Dedifferentiated amniotic fluid mesenchymal stem cell (primary cell): ENCODE data around the gene SLC18B1.

Source experiments
- DNase-seq: peaks from one replicate; pipeline ENCODE4 v3.0.0-alpha.2; 2016; ENCODE audit errors: extremely low spot score

The SLC18B1 gene

GRCh38 chr6:132746048-132746447 is 52.4 kb downstream of the SLC18B1 start:
- DNase-seq, result no peak

- DNase-seq, result no peak
Measured at GRCh38 chr6:132742495-132742894, 55.9 kb downstream of the SLC18B1 start.

DNA sequence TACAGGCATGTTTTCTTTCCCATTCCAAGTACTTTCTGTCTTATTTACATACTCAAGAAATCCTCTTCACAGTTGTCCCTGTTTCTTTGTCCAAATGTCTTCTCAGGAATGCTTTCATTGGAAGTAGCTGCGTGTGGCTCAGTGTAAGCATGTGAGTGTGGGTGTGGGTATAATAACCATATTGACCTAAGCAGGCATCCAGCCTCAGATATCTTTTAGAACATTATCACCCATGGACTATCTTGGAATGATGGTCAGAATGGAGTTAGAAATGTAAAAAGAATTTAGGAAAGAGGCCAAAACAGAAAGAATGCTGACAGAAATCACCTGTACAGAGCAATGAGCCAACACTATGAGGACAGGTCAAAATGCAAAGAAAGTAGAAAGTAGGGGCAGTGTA is 57.2 kb downstream of the SLC18B1 start:
- no peak for DNase-seq

- DNase-seq, result no peak
Measured at GRCh38 chr6:132736239-132736638, 62.2 kb downstream of the SLC18B1 start.

- peak; percentile 54 for DNase-seq
Measured at GRCh38 chr6:132734694-132735236, 63.7 kb downstream of the SLC18B1 start.

DNA sequence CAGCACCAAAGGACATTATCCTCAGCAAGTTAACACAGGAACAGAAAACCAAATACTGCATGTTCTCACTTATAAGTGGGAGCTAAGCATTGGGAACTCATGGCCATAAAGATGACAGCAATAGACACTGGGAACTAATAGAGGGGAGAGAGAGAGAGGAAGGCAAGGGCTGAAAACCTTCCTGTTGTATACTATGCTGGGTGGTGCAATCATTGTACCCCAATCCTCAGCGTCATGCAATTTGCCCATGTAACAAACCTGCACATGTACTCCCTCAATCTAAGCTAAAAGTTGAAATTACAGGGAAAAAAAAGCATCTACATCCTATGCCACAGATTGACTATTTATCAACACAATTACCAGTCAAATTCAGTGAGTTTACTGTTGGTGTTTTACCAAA is 64.6 kb downstream of the SLC18B1 start:
- no peak for DNase-seq

DNA sequence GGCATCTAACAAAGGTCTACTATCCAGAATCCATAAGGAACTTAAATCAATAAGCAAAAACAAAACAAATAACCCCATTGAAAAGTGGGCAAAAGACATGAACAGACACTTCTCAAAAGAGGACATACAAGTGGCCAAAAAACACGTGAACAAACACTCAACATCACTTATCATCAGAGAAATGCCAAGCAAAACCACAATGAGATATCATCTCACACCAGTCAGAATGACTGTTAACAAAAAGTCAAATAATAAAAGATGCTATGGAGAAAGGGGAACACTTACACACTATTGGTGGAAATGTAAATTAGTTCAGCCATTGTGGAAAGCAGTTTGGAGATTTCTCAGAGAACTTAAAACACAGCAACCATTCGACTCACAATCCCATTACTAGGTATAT is 65.2 kb downstream of the SLC18B1 start:
- DNase-seq, result no peak

GRCh38 chr6:132731086-132731485 is 67.4 kb downstream of the SLC18B1 start:
- peak; percentile 38 for DNase-seq

DNA sequence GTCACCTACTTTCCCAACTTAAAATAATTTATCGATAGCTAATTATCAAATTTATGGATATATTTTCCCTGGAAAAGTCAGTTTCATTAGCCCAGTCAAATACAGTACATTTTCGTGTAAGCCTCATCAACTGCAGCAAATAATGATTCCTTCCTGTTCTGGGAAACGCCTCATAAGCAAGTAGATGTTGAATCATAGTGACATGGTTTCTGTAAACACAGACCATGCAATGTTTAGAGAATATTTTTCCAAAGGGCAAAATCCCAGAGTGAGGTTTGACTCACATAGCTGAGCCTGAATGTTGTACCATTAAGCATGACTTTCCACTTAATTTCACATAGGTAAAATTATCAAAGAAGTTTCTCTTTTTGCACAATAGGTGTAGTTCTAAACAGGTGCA is 67.9 kb downstream of the SLC18B1 start:
- DNase-seq, result peak; percentile 84

DNA sequence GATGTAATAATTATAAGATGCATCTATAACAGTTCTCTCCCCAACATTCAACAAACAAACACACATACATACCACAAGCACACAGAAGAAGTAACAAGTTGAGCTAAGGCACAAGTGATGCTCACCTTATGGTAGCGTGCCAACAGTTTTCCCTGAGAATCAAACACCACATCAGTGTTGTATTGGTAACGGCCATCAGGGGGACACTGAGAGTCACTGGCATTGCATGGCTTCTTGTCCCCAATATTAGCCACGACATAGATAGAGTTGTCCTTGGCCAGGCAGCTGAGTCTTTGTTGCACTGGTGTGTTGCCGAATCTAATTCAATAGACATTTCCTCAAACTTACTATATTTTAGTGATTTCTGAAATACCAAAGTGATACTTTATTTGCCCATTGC is 69.8 kb downstream of the SLC18B1 start:
- no peak for DNase-seq

DNA sequence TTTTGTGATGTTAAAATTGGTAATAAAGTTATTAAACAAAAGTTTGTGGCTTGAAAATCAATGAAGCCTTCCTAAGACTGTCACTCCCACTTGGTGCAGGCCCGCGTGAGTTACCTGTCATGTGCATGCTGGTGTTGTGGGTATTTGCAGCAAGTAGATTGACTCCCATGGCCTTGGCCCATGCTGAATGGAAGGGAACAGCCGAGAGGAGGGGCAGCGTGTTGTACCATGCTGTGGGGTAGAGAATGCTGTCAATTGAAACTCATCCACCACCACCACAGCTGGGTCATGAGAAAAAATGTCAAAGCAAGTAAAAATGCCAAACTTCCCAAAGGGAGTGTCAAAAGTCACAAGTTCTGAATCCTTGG is 71.8 kb downstream of the SLC18B1 start:
- DNase-seq, result no peak

- no peak for DNase-seq
Measured at GRCh38 chr6:132725947-132726607, 72.4 kb downstream of the SLC18B1 start.

DNA sequence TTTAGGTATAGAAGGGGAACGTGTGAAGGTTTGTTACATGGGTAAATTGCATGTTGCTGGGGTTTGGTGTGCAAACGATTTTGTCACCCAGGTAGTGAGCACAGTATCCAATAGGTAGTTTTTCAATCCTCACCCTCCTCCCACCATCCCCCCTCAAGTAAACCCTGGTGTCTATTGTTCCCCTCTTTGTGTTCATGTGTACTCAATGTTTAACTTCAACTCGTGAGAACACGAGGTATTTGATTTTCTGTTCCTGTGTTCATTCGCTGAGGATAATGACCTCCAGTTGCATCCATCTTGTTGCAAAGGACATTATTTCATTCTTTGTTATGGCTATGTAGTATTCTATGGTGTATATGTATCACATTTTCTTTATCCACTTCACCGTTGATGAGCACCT is 73.0 kb downstream of the SLC18B1 start:
- DNase-seq, result no peak

DNA sequence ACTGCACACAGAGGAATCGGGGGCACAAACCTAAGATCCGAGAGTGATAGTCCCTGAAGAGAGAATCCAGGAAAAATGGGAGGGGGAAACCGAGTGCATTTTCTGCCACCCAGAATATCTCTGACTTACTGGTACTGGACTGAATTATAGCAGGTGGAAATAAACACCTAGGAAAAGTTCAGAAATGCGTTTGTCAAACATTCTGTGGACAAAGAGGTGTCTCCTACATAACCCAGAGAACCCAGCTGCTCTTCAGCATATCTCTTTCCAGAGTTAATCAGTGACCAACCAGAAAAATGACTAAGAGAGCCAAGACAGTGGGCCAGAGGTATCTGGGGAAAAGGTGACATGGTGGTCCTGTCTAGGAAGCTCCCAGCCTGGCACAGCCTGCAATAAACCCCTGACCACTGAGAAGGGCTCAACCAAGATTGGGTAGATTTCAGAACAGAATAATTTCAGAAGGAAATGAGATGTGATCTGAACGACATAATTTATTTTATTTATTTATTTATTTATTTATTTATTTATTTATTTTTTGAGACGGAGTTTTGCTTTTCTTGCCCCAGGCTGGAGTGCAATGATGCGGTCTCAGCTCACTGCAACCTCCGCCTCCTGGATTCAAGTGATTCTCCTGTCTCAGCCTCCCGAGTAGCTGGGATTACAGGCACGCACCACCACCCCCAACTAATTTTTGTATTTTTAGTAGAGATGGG is 78.5 kb downstream of the SLC18B1 start:
- DNase-seq, result no peak
